ENCODE results near the gene PLCB4. TPM values are rescaled to one million over a fixed set of nuclear protein-coding genes. Genes with fewer than 3 reads are reported as not detected.

PLCB4 gene
- total RNA-seq, 1 experiment from 2014 or later, result 10.1 TPM

GRCh38 chr20:9200620-9201019 is 131.7 kb downstream of the PLCB4 start:
- Histone ChIP-seq H3K27ac (ENCODE audit: insufficient read length, low read depth, low read length) (no peak overlapping the region), H4K5ac (ENCODE audit: insufficient read length, low read depth, low read length) (no peak overlapping the region), H4K20me1 (ENCODE audit: control insufficient read depth, insufficient read depth, insufficient read length) (no peaks in the 10 kb centered on the region), H2BK120ac (ENCODE audit: low read depth, low read length, poor library complexity, severe bottlenecking) (no peak overlapping the region), H2AK5ac (ENCODE audit: insufficient read length, low read length) (no peak overlapping the region), H3K9me3 (ENCODE audit: control insufficient read depth, low read depth, low read length) (no peaks in the 10 kb centered on the region), H3K4me2 (ENCODE audit: insufficient read depth, insufficient read length, low read length) (no peak overlapping the region), H3K79me1 (ENCODE audit: insufficient read depth, low read depth, low read length, poor library complexity, severe bottlenecking) (no peaks in the 10 kb centered on the region), H2BK12ac (ENCODE audit: insufficient read length, low read depth, low read length) (no peak overlapping the region), H3K23ac (ENCODE audit: insufficient read length, low read depth, low read length) (no peak overlapping the region), H3K14ac (ENCODE audit: insufficient read depth, low read length) (no peak overlapping the region), H3K27me3 (ENCODE audit: insufficient read depth, low read length) (no peaks in the 10 kb centered on the region), H3K9ac (ENCODE audit: extremely low read depth, insufficient read length, low read length) (no peak overlapping the region), H3K18ac (ENCODE audit: insufficient read length, low read depth, low read length) (no peak overlapping the region), H2BK15ac (ENCODE audit: low read depth, low read length) (no peak overlapping the region), H2BK20ac (ENCODE audit: low read depth, low read length, poor library complexity, severe bottlenecking) (no peak overlapping the region), H4K8ac (replicated peaks; ENCODE audit: insufficient read length, low read depth, low read length) (no peak overlapping the region), H3K56ac (ENCODE audit: insufficient read length, low read depth, low read length) (no peak overlapping the region), H3T11ph (ENCODE audit: low read length) (no peak overlapping the region), H3K79me2 (ENCODE audit: insufficient read depth, low read length) (no peaks in the 10 kb centered on the region), H3K4me1 (ENCODE audit: insufficient read depth, low read length) (no peaks in the 10 kb centered on the region; the same call in 1 of the 2 replicates), H3K23me2 (ENCODE audit: insufficient read length, low read depth, low read length, poor library complexity, severe bottlenecking) (no peaks in the 10 kb centered on the region), H4K91ac (ENCODE audit: insufficient read length, low read depth, low read length) (no peak overlapping the region), H2BK5ac (ENCODE audit: insufficient read length, low read length) (no peak overlapping the region), H3K4ac (ENCODE audit: low read depth, low read length) (no peak overlapping the region), H2AFZ (ENCODE audit: low read length) (no peak overlapping the region)
- no CpG with 5 or more reads among the region's 1 CpG for WGBS (ENCODE audit: extremely low coverage, insufficient read length, low lambda C conversion rate)
- H3K27me3 Mint-ChIP-seq (ENCODE audit: low read depth), result no peaks in the 10 kb centered on the region; the same call in 1 of the 2 replicates
- peak overlapping the region; percentile 42 to 86 (median 51); a peak in 4 of 7 replicates for H3K27ac Mint-ChIP-seq
- H3K9me3 Mint-ChIP-seq, result no peaks in the 10 kb centered on the region
- DNase-seq, result no peak
- no peaks in the 10 kb centered on the region for H3K36me3 Mint-ChIP-seq (ENCODE audit: insufficient read depth in 1 of 3, low read depth in 3 of 3)
- peaks cover 24 to 27% of the 10 kb centered on the region in 2 experiments for H3K4me1 Mint-ChIP-seq
- no peak for TF ChIP-seq CTCF (conservative IDR thresholded peaks at IDR 0.05)
- no peak overlapping the region for H3K4me3 Mint-ChIP-seq
